A549 treated with dexamethasone at 1 μM for 4 hours (cell line): ENCODE data around the gene HSPA12A. TPM values are rescaled to one million over a fixed set of nuclear protein-coding genes. Genes with fewer than 3 reads are reported as not detected.

Experiments used
- total RNA-seq: library from RNA; stranded (reverse); fragments of 200-300 nt; extraction: Qiagen RNA extraction; gene quantifications from 5 replicates; pipeline ENCODE4 v1.2.3, GENCODE V29; 2022

The HSPA12A gene
- 7.0 to 10.6 TPM (median 10.3 TPM) in 5 replicates for total RNA-seq

DNA sequence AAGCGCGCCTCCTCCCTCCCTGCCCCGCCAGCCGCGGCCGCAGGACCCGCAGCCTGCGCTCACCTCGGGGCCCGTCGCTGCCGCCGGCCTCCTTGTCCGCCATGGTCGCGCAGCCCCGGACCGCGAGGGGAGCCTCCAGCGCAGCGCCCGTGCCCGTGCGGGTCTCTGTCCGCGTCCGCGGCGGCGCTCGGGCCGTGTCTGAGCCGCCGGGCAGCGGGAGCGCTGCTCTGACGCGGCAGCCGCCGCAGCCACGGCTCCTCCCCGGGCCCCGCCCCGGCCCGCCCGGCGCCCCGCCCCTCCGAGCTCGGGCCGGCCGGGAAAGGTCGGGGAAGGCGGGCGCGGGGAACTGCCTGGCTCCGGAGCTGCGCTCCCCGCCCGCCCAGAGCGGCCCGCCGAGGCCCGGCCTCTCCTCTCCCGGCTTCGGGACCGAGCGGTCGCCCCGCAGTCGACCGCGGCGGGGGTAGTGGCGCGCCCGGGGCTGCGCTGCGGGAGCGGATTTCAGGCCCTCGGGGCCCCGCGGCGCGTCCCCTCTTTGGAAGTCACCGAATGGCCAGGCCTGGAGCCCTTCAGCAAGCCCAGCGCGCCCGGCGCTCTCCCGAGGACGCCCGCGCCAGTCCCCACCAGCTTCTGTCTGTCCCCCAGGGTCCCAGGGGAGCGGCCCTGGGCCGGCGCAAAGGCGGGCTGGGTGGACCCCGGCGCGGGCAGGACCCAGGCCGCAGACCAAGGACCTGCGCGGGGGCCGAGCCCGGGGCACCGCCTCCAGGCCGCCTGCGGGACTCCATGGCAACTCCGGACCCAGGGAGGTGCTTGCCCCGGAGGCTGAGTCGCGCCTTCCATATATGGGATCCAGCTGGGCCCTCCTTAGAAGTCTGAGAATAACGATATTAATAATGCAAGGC is at the start of gene HSPA12A:
Gene HSPA12A, minus strand, starts transcription at position 200 of the 899 bp plus-strand sequence. Its CDS starts 97 bp downstream, at position 103.

Other genes starting within 250 kb of the HSPA12A start
- 0.16 to 0.27 TPM (median 0.21 TPM) in 5 replicates for gene PNLIP, start 196.6 kb downstream of the HSPA12A start, total RNA-seq
- gene PNLIPRP1, start 151.6 kb downstream of the HSPA12A start, total RNA-seq: not detected in 5 replicates
- 0.09 to 0.11 TPM in 2 of 5 replicates, not detected in the others for gene PNLIPRP2, start 121.6 kb downstream of the HSPA12A start, total RNA-seq
- gene ENO4, start 106.9 kb upstream of the HSPA12A start, total RNA-seq: 0.10 to 0.49 TPM (median 0.38 TPM) in 5 replicates